WTC11 (cell line): Measurements from ENCODE around the gene PUDP.

ENCODE experiments used
- E2F1 ChIP-seq: sonication (generic); formaldehyde crosslinking; IDR thresholded peaks from 2 replicates; pipeline ENCODE4 v1.8.0; 2022; ENCODE audit warnings: mild to moderate bottlenecking, missing genetic modification reagents
- FOXJ3 ChIP-seq: sonication (generic); formaldehyde crosslinking; IDR thresholded peaks from 2 replicates; pipeline ENCODE4 v1.9.0; 2021; ENCODE audit warnings: missing genetic modification reagents, mild to moderate bottlenecking, borderline replicate concordance
- IRF2 ChIP-seq: sonication (generic); formaldehyde crosslinking; IDR thresholded peaks from 2 replicates; pipeline ENCODE4 v1.8.0; 2022; ENCODE audit warnings: low read depth, missing genetic modification reagents, borderline replicate concordance
- JUN ChIP-seq: sonication (generic); formaldehyde crosslinking; IDR thresholded peaks from 2 replicates; pipeline ENCODE4 v1.8.0; 2023; ENCODE audit warnings: mild to moderate bottlenecking, missing genetic modification reagents
- NR1H2 ChIP-seq: sonication (generic); formaldehyde crosslinking; IDR thresholded peaks from 2 replicates; pipeline ENCODE4 v1.9.0; 2021; ENCODE audit warnings: mild to moderate bottlenecking, moderate library complexity, missing genetic modification reagents
- NR2C2 ChIP-seq: sonication (generic); formaldehyde crosslinking; IDR thresholded peaks from 2 replicates; pipeline ENCODE4 v1.8.0; 2022; ENCODE audit warnings: mild to moderate bottlenecking, missing genetic modification reagents
- NR3C1 ChIP-seq: sonication (generic); formaldehyde crosslinking; conservative IDR thresholded peaks from 2 replicates; pipeline ENCODE4 v1.8.1; 2023; ENCODE audit warnings: low read depth, mild to moderate bottlenecking, missing genetic modification reagents
- USF2 ChIP-seq: sonication (generic); formaldehyde crosslinking; IDR thresholded peaks from 2 replicates; pipeline ENCODE4 v1.8.1; 2023; ENCODE audit warnings: mild to moderate bottlenecking, missing genetic modification reagents, moderate library complexity
- ZBTB21 ChIP-seq: sonication (generic); formaldehyde crosslinking; IDR thresholded peaks from 2 replicates; pipeline ENCODE4 v1.8.1; 2023; ENCODE audit warnings: mild to moderate bottlenecking, missing genetic modification reagents, borderline replicate concordance
- ZNF281 ChIP-seq: sonication (generic); formaldehyde crosslinking; IDR thresholded peaks from 2 replicates; pipeline ENCODE4 v1.8.0; 2023; ENCODE audit warnings: mild to moderate bottlenecking, missing genetic modification reagents
- ZNF396 ChIP-seq: fragments of 250-450 bp; sonication (Bioruptor Pico); IDR thresholded peaks from 2 replicates; pipeline ENCODE4 v1.8.0; 2021; ENCODE audit warnings: mild to moderate bottlenecking, moderate library complexity, borderline replicate concordance
- TF ChIP-seq, protein P1 (sequence below): fragments of 200-600 bp; IDR thresholded peaks from 2 replicates; pipeline ENCODE4 v1.8.0; 2022; ENCODE audit warnings: antibody characterized with exemption
- TF ChIP-seq, protein P2 (sequence below): sonication (generic); formaldehyde crosslinking; IDR thresholded peaks from 2 replicates; pipeline ENCODE4 v1.8.0; 2022; ENCODE audit warnings: mild to moderate bottlenecking, missing genetic modification reagents
- TF ChIP-seq, protein P3 (sequence below): sonication (generic); formaldehyde crosslinking; IDR thresholded peaks from 2 replicates; pipeline ENCODE4 v1.8.1; 2022; ENCODE audit warnings: missing genetic modification reagents, borderline replicate concordance

- TF ChIP-seq E2F1 (CRISPR knock-in tag): no peak
- no peak for TF ChIP-seq FOXJ3 (CRISPR knock-in tag)
- TF ChIP-seq ZNF281 (CRISPR knock-in tag): no peak
- no peak for TF ChIP-seq NR2C2 (CRISPR knock-in tag)
- TF ChIP-seq USF2 (CRISPR knock-in tag): no peak
- TF ChIP-seq, protein P1, sequence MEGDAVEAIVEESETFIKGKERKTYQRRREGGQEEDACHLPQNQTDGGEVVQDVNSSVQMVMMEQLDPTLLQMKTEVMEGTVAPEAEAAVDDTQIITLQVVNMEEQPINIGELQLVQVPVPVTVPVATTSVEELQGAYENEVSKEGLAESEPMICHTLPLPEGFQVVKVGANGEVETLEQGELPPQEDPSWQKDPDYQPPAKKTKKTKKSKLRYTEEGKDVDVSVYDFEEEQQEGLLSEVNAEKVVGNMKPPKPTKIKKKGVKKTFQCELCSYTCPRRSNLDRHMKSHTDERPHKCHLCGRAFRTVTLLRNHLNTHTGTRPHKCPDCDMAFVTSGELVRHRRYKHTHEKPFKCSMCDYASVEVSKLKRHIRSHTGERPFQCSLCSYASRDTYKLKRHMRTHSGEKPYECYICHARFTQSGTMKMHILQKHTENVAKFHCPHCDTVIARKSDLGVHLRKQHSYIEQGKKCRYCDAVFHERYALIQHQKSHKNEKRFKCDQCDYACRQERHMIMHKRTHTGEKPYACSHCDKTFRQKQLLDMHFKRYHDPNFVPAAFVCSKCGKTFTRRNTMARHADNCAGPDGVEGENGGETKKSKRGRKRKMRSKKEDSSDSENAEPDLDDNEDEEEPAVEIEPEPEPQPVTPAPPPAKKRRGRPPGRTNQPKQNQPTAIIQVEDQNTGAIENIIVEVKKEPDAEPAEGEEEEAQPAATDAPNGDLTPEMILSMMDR: no peak
- TF ChIP-seq, protein P2, sequence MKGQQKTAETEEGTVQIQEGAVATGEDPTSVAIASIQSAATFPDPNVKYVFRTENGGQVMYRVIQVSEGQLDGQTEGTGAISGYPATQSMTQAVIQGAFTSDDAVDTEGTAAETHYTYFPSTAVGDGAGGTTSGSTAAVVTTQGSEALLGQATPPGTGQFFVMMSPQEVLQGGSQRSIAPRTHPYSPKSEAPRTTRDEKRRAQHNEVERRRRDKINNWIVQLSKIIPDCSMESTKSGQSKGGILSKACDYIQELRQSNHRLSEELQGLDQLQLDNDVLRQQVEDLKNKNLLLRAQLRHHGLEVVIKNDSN (CRISPR knock-in tag): no peak
- TF ChIP-seq, protein P3, sequence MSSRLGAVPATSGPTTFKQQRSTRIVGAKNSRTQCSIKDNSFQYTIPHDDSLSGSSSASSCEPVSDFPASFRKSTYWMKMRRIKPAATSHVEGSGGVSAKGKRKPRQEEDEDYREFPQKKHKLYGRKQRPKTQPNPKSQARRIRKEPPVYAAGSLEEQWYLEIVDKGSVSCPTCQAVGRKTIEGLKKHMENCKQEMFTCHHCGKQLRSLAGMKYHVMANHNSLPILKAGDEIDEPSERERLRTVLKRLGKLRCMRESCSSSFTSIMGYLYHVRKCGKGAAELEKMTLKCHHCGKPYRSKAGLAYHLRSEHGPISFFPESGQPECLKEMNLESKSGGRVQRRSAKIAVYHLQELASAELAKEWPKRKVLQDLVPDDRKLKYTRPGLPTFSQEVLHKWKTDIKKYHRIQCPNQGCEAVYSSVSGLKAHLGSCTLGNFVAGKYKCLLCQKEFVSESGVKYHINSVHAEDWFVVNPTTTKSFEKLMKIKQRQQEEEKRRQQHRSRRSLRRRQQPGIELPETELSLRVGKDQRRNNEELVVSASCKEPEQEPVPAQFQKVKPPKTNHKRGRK: no peak
- TF ChIP-seq ZBTB21: no peak
- TF ChIP-seq NR1H2 (CRISPR knock-in tag): no peak
- no peak for TF ChIP-seq JUN (CRISPR knock-in tag)
- no peak for TF ChIP-seq NR3C1
- TF ChIP-seq IRF2 (CRISPR knock-in tag): no peak
- TF ChIP-seq ZNF396 (CRISPR knock-in tag): no peak
Observed at GRCh38 chrX:7155163-7155562, 7.2 kb upstream of the PUDP start.
